H9 (cell line): ENCODE results near the gene HTT-AS. TPM values are rescaled to one million over a fixed set of nuclear protein-coding genes. Genes with fewer than 3 reads are reported as not detected.

ENCODE experiments used
- DNase-seq: peaks from one replicate; pipeline ENCODE4 v3.0.0-alpha.2; 2017
- H2AFZ ChIP-seq: one replicate; pipeline ENCODE4 v1.6.1; 2013; ENCODE audit warnings: mild to moderate bottlenecking, low read length, control low read depth, moderate library complexity
- H2AK5ac ChIP-seq: 2 replicates; pipeline ENCODE4 v1.6.1; 2013; ENCODE audit warnings: low read length, control low read depth, mixed read lengths; ENCODE audit not compliant: insufficient read length
- H2BK120ac ChIP-seq: one replicate; pipeline ENCODE4 v1.6.1; 2013; ENCODE audit warnings: low read depth, mild to moderate bottlenecking, low read length, control low read depth, inconsistent platforms; ENCODE audit not compliant: poor library complexity, severe bottlenecking
- H2BK12ac ChIP-seq: 2 replicates; pipeline ENCODE4 v1.6.1; 2013; ENCODE audit warnings: low read length, control low read depth, mixed read lengths, low read depth; ENCODE audit not compliant: insufficient read length
- H2BK15ac ChIP-seq: 2 replicates; pipeline ENCODE4 v1.6.1; 2013; ENCODE audit warnings: low read depth, low read length, control low read depth
- H2BK20ac ChIP-seq: one replicate; pipeline ENCODE4 v1.6.1; 2013; ENCODE audit warnings: low read depth, mild to moderate bottlenecking, low read length, control low read depth, inconsistent platforms; ENCODE audit not compliant: poor library complexity, severe bottlenecking
- H2BK5ac ChIP-seq: 2 replicates; pipeline ENCODE4 v1.6.1; 2013; ENCODE audit warnings: low read length, control low read depth, mixed read lengths; ENCODE audit not compliant: insufficient read length
- H3K14ac ChIP-seq: 2 replicates; pipeline ENCODE4 v1.6.1; 2013; ENCODE audit warnings: low read length, control low read depth; ENCODE audit not compliant: insufficient read depth
- H3K18ac ChIP-seq: 2 replicates; pipeline ENCODE4 v1.6.1; 2013; ENCODE audit warnings: low read depth, mild to moderate bottlenecking, mixed read lengths, low read length, control low read depth; ENCODE audit not compliant: insufficient read length
- H3K23ac ChIP-seq: 2 replicates; pipeline ENCODE4 v1.6.1; 2013; ENCODE audit warnings: low read length, control low read depth, mixed read lengths, low read depth; ENCODE audit not compliant: insufficient read length
- H3K23me2 ChIP-seq: 2 replicates; pipeline ENCODE4 v1.6.1; 2013; ENCODE audit warnings: low read depth, mild to moderate bottlenecking, mixed read lengths, low read length, control low read depth; ENCODE audit not compliant: insufficient read length, poor library complexity, severe bottlenecking
- H3K27ac ChIP-seq: 2 replicates; pipeline ENCODE4 v1.5.1; 2013; ENCODE audit warnings: low read length, control low read depth, mixed read lengths, low read depth; ENCODE audit not compliant: insufficient read length
- H3K27me3 ChIP-seq: 2 replicates; pipeline ENCODE4 v1.6.1; 2013; ENCODE audit warnings: low read length, control low read depth, inconsistent platforms; ENCODE audit not compliant: insufficient read depth
- H3K4ac ChIP-seq: 2 replicates; pipeline ENCODE4 v1.6.1; 2013; ENCODE audit warnings: low read depth, mild to moderate bottlenecking, control low read depth, inconsistent platforms, low read length, moderate library complexity
- H3K4me1 ChIP-seq: 2 replicates; pipeline ENCODE4 v1.6.1; 2013; ENCODE audit warnings: low read length, control low read depth, inconsistent platforms; ENCODE audit not compliant: insufficient read depth
- H3K4me2 ChIP-seq: 2 replicates; pipeline ENCODE4 v1.6.1; 2013; ENCODE audit warnings: low read length, control low read depth, mixed read lengths; ENCODE audit not compliant: insufficient read length, insufficient read depth
- H3K56ac ChIP-seq: 2 replicates; pipeline ENCODE4 v1.6.1; 2013; ENCODE audit warnings: low read depth, mild to moderate bottlenecking, mixed read lengths, low read length, control low read depth; ENCODE audit not compliant: insufficient read length
- H3K79me1 ChIP-seq: 2 replicates; pipeline ENCODE4 v1.6.1; 2013; ENCODE audit warnings: low read depth, mild to moderate bottlenecking, moderate library complexity, low read length, control low read depth, inconsistent platforms; ENCODE audit not compliant: insufficient read depth, poor library complexity, severe bottlenecking
- H3K79me2 ChIP-seq: 2 replicates; pipeline ENCODE4 v1.6.1; 2013; ENCODE audit warnings: low read length, control low read depth, inconsistent platforms; ENCODE audit not compliant: insufficient read depth
- H3K9ac ChIP-seq: 2 replicates; pipeline ENCODE4 v1.6.1; 2013; ENCODE audit warnings: low read length, control low read depth, mixed read lengths; ENCODE audit not compliant: insufficient read length; ENCODE audit errors: extremely low read depth
- H3K9me3 ChIP-seq: one replicate; pipeline ENCODE4 v1.6.1; 2013; ENCODE audit warnings: low read depth, low read length, inconsistent platforms; ENCODE audit not compliant: control insufficient read depth
- H3T11ph ChIP-seq: one replicate; pipeline ENCODE4 v1.6.1; 2013; ENCODE audit warnings: mild to moderate bottlenecking, low read length, control low read depth, inconsistent platforms
- H4K20me1 ChIP-seq: one replicate; pipeline ENCODE4 v1.6.1; 2013; ENCODE audit not compliant: control insufficient read depth, insufficient read length, insufficient read depth
- H4K5ac ChIP-seq: 2 replicates; pipeline ENCODE4 v1.6.1; 2013; ENCODE audit warnings: low read depth, mild to moderate bottlenecking, mixed read lengths, low read length, control low read depth; ENCODE audit not compliant: insufficient read length
- H4K8ac ChIP-seq: replicated peaks from 2 replicates; pipeline ENCODE4 v1.6.1; 2013; ENCODE audit warnings: low read length, control low read depth, mixed read lengths, low read depth; ENCODE audit not compliant: insufficient read length
- H4K91ac ChIP-seq: 2 replicates; pipeline ENCODE4 v1.6.1; 2013; ENCODE audit warnings: low read depth, mild to moderate bottlenecking, moderate library complexity, mixed read lengths, low read length, control low read depth; ENCODE audit not compliant: insufficient read length
- H3K27ac Mint-ChIP-seq, 3 experiments: 2 replicates in 2 of 3; 3 replicates in 1 of 3; pipeline ENCODE4 v1.8.0; 2020 to 2021; ENCODE audit warnings: mixed read lengths in 3 of 3, mild to moderate bottlenecking in 1 of 3, moderate library complexity in 1 of 3
- H3K27me3 Mint-ChIP-seq: 2 replicates; pipeline ENCODE4 v1.8.0; 2021; ENCODE audit warnings: low read depth, mild to moderate bottlenecking, moderate library complexity, mixed read lengths
- H3K36me3 Mint-ChIP-seq, 3 experiments: 2 replicates in 2 of 3; 3 replicates in 1 of 3; pipeline ENCODE4 v1.8.0; 2020 to 2021; ENCODE audit warnings: low read depth in 3 of 3, mixed read lengths in 3 of 3; ENCODE audit not compliant: insufficient read depth in 1 of 3
- H3K4me1 Mint-ChIP-seq, 2 experiments: 2 replicates each; pipeline ENCODE4 v1.8.0; 2020; ENCODE audit warnings: mixed read lengths in 2 of 2
- H3K4me3 Mint-ChIP-seq, 2 experiments: 2 replicates in 1 of 2; 3 replicates in 1 of 2; pipeline ENCODE4 v1.8.0; 2020 to 2021; ENCODE audit warnings: mild to moderate bottlenecking in 2 of 2, mixed read lengths in 2 of 2, moderate library complexity in 1 of 2
- H3K9me3 Mint-ChIP-seq, 2 experiments: 2 replicates in 1 of 2; 3 replicates in 1 of 2; pipeline ENCODE4 v1.8.0; 2020; ENCODE audit warnings: mild to moderate bottlenecking in 2 of 2, mixed read lengths in 2 of 2, moderate library complexity in 1 of 2
- CTCF ChIP-seq: fragments of 200-600 bp; sonication (generic); conservative IDR thresholded peaks from 3 replicates; pipeline ENCODE4 v1.8.0; 2021; ENCODE audit warnings: antibody characterized with exemption, mild to moderate bottlenecking
- WGBS: extraction: QIAGEN DNeasy Blood & Tissue Kit; methylation state at CpG from one replicate; pipeline ENCODE4 v1.1.7; 2013; ENCODE audit warnings: missing lambda C conversion rate, low lambda C conversion rate, mixed read lengths; ENCODE audit not compliant: insufficient read length; ENCODE audit errors: extremely low coverage; 5-methylcytosine and 5-hydroxymethylcytosine counted together
- total RNA-seq: library from RNA; stranded (reverse); gene quantifications from 2 replicates; pipeline ENCODE4 v1.2.1, GENCODE V29; 2021

HTT-AS gene
- total RNA-seq, 1 experiment from 2014 or later = not detected

DNA sequence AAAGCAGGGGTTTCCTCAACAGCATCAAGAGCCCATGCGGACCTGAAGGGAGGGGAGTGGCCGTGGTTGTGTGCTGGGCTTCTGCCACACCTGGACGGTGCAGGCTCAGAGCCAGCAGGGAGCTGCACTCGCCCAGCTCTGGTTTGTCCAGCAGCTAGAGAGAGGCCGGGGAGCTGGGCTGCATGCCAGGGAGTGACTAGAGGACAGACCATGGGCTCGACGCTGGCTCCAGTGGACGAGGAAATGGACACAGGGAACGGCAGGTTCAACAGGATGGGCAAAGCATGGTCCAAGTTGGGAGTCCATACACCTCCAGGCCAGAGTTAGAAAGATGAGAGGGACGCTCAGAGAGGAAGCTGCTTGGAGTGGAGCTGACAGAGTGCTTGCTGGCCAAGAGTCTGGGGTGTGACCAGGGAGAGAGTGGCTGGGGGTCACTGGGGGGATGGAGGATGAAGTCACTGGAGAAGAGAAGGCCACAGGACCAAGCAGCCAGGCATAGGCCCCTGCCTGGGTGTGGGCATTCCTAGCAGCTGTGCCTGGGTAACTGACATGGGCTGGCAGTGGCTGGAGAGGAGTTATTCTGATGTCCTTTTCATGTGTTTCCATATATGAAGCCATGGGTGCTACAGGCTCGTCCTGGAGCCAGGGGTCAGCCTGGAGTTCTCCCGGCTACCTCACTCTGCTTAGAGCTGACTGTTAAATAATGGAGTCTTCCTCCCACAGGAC lies 42.8 kb downstream of the HTT-AS start:
- Histone ChIP-seq H2BK15ac (no peak overlapping the region), H3K27me3 (no peaks in the 10 kb centered on the region), H3T11ph (no peak overlapping the region), H4K8ac (no peak overlapping the region), H3K79me1 (no peaks in the 10 kb centered on the region), H2BK5ac (no peak overlapping the region), H3K9ac (no peak overlapping the region), H3K56ac (no peak overlapping the region), H3K14ac (no peak overlapping the region), H2AFZ (no peak overlapping the region), H2AK5ac (no peak overlapping the region), H3K4me2 (no peak overlapping the region), H3K79me2 (no peaks in the 10 kb centered on the region), H3K23me2 (no peaks in the 10 kb centered on the region), H4K5ac (no peak overlapping the region), H3K9me3 (no peaks in the 10 kb centered on the region), H3K18ac (peak overlapping the region; percentile 4), H4K20me1 (no peaks in the 10 kb centered on the region), H3K27ac (no peak overlapping the region), H3K4ac (no peak overlapping the region), H2BK120ac (no peak overlapping the region), H3K4me1 (no peaks in the 10 kb centered on the region; the same call in 1 of the 2 replicates), H2BK12ac (no peak overlapping the region), H2BK20ac (no peak overlapping the region), H3K23ac (no peak overlapping the region), H4K91ac (no peak overlapping the region)
- no CpG with 5 or more reads among the region's 12 CpGs for WGBS
- no peak for TF ChIP-seq CTCF
- H3K4me3 Mint-ChIP-seq = no peak overlapping the region
- H3K27me3 Mint-ChIP-seq = peaks cover 2% of the 10 kb centered on the region
- no peaks in the 10 kb centered on the region for H3K9me3 Mint-ChIP-seq
- no peak for DNase-seq
- no peak overlapping the region; a peak in 1 of 7 replicates for H3K27ac Mint-ChIP-seq
- H3K36me3 Mint-ChIP-seq = no peaks in the 10 kb centered on the region; a peak in 1 of 7 replicates
- no peaks in the 10 kb centered on the region for H3K4me1 Mint-ChIP-seq
